Left lobe of liver (tissue), 2 donors: ENCODE results near the gene MYADML2. TPM values are rescaled to one million over a fixed set of nuclear protein-coding genes. Genes with fewer than 3 reads are reported as not detected.

ENCODE experiments used
- ATAC-seq: fragments of 200-7000 bp; cut with Tn5 transposase; one replicate; pipeline ENCODE4 v1.9.1; 2020; ENCODE audit warnings: mild to moderate bottlenecking, moderate library complexity
- DNase-seq: peaks from one replicate; pipeline ENCODE4 v3.0.0-alpha.2; 2020; ENCODE audit warnings: low spot score
- total RNA-seq: library from RNA; stranded (reverse); gene quantifications from one replicate; pipeline ENCODE4 v1.2.1, GENCODE V29; 2021
- donor health status: DM: no; HTN: no; CAD: no; lungs with moderate emphysema.
- donor health status: DM: no; HTN: yes; CAD: no.

The MYADML2 gene
- total RNA-seq, 1 donor from 2014 or later = not detected

GRCh38 chr17:81901167-81902022 lies 45.6 kb downstream of the MYADML2 start:
- DNase-seq = no peak
- peak; percentile 4 for ATAC-seq

GRCh38 chr17:81900181-81900820 lies 46.7 kb downstream of the MYADML2 start:
- no peak for ATAC-seq
- no peak for DNase-seq

- ATAC-seq (no peak), DNase-seq (no peak)
Observed at GRCh38 chr17:81899514-81900166, 47.4 kb downstream of the MYADML2 start.

- DNase-seq (no peak), ATAC-seq (no peak)
Observed at GRCh38 chr17:81898885-81899284, 48.1 kb downstream of the MYADML2 start.

GRCh38 chr17:81898029-81898866 lies 48.8 kb downstream of the MYADML2 start:
- ATAC-seq = no peak
- DNase-seq = no peak

DNA sequence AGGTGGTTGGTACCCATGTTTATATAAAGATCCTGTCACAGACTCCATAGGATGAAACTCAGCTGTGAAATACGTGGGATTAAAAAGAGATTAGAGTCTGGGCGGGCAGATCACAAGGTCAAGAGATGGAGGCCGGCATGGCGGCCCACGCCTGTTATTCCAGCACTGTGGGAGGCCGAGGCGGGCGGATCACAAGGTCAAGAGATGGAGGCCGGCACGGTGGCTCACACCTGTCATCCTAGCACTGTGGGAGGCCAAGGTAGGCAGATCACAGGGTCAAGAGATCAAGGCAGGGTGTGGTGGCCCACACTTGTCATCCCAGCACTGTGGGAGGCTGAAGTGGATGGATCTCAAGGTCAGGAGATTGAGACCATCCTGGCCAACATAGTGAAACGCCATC lies 51.6 kb downstream of the MYADML2 start:
- DNase-seq (no peak), ATAC-seq (no peak)

DNA sequence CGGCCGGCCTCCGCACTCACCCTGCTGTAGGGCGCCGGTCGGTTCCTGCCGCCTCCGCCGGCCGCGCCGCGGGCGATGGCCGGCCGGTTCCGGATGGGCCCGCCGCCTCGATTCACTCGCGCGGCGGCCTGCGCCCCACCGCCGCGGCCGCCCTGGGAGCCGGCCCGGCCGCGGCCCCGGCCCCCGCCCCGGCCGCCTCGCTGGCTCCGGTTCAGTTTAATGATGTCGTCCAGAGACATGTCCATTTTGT lies 55.8 kb downstream of the MYADML2 start:
- no peak for DNase-seq

DNA sequence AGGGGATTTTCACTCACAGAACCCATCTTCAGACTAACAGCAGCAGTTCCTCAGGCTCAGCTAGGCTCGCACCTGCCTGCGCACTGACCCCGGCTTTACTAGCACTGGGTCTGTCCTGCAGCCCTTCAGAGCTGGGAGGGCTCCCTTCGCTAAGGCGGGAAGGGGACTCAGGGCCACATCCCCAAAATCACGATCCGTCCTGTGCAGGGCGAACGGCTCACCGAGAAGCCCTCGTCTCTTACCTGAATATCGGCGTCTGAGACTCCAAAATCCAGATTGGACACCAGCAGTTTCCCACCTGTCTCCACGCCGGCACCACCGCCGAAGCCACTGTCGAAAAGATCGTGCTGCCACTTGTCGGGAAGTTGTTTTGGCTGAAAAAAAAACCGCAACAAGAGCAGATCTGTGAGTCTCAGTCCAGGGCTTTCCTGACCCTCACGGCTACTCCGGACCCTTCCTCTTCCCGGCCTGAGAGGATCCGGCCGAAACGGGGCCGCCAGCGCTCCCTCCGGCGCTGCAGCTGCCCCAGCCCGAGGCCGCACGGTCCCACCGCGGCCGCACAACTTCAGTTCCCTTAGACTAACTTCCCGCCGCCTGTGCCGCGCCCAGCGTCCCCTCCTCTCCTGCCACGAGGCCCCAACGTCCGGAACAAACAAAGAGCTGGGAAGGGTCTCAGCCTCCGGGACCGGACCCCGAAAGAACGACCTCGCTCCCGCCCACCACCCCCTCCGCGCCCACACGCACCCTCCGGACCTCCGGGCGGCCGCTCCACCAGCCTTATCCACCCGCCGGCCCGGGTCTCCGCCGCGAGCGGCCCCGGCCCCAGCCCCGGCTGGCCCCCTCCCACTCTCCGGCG lies 56.4 kb downstream of the MYADML2 start:
- no peak for DNase-seq

More for the DNA sequence above, 55.8 kb downstream of the MYADML2 start:
- no peak for ATAC-seq

More for the DNA sequence above, 56.4 kb downstream of the MYADML2 start:
- ATAC-seq = no peak

Other genes starting within 250 kb of the MYADML2 start
- 75.7 TPM for gene MRPL12, start 243.9 kb downstream of the MYADML2 start, total RNA-seq
- 105 TPM for gene SLC25A10, start 234.9 kb downstream of the MYADML2 start, total RNA-seq
- 109 TPM for gene GCGR, start 143.1 kb downstream of the MYADML2 start, total RNA-seq
- gene MCRIP1, start 113.9 kb downstream of the MYADML2 start, total RNA-seq = 17.9 TPM
- not detected for gene PPP1R27, start 112.2 kb downstream of the MYADML2 start, total RNA-seq
- gene P4HB, start 86.7 kb downstream of the MYADML2 start, total RNA-seq = 1,392 TPM
- gene ARHGDIA, start 75.9 kb downstream of the MYADML2 start, total RNA-seq = 109 TPM
- 14.5 TPM for gene ALYREF, start 55.6 kb downstream of the MYADML2 start, total RNA-seq
- 95.7 TPM for gene ANAPC11, start 55.5 kb downstream of the MYADML2 start, total RNA-seq
- 0.13 TPM for gene NPB, start 45.0 kb downstream of the MYADML2 start, total RNA-seq
- 113 TPM for gene PCYT2, start 35.8 kb downstream of the MYADML2 start, total RNA-seq
- 18.0 TPM for gene SIRT7, start 29.1 kb downstream of the MYADML2 start, total RNA-seq
- gene MAFG, start 19.5 kb downstream of the MYADML2 start, total RNA-seq = 12.6 TPM
- gene PYCR1, start 9.9 kb downstream of the MYADML2 start, total RNA-seq = 5.2 TPM
- gene NOTUM, start 14.0 kb upstream of the MYADML2 start, total RNA-seq = 4.2 TPM
- 62.9 TPM for gene ASPSCR1, start 30.4 kb upstream of the MYADML2 start, total RNA-seq
- 60.0 TPM for gene CENPX, start 75.6 kb upstream of the MYADML2 start, total RNA-seq
- 19.4 TPM for gene LRRC45, start 76.1 kb upstream of the MYADML2 start, total RNA-seq
- gene RAC3, start 84.4 kb upstream of the MYADML2 start, total RNA-seq = 8.7 TPM
- 1,477 TPM for gene DCXR, start 90.5 kb upstream of the MYADML2 start, total RNA-seq
- gene RFNG, start 104.6 kb upstream of the MYADML2 start, total RNA-seq = 45.8 TPM
- 84.1 TPM for gene GPS1, start 104.7 kb upstream of the MYADML2 start, total RNA-seq
- gene DUS1L, start 118.6 kb upstream of the MYADML2 start, total RNA-seq = 121 TPM
- 267 TPM for gene FASN, start 151.0 kb upstream of the MYADML2 start, total RNA-seq